HUDEP-2 (cell line): Measurements from ENCODE around the gene HEPH.
"Not testable (repeated sequence)": the region's sequence is repeated elsewhere in the genome, so short reads cannot be mapped to it uniquely, and the experiment has no call there.

Experiments
- DNase-seq, 76 experiments: peaks; one replicate each; lab custom pipeline; 2025; ENCODE audit not compliant: unreplicated experiment in 76 of 76; lab: John Stamatoyannopoulos, UW

HEPH gene, protein sequence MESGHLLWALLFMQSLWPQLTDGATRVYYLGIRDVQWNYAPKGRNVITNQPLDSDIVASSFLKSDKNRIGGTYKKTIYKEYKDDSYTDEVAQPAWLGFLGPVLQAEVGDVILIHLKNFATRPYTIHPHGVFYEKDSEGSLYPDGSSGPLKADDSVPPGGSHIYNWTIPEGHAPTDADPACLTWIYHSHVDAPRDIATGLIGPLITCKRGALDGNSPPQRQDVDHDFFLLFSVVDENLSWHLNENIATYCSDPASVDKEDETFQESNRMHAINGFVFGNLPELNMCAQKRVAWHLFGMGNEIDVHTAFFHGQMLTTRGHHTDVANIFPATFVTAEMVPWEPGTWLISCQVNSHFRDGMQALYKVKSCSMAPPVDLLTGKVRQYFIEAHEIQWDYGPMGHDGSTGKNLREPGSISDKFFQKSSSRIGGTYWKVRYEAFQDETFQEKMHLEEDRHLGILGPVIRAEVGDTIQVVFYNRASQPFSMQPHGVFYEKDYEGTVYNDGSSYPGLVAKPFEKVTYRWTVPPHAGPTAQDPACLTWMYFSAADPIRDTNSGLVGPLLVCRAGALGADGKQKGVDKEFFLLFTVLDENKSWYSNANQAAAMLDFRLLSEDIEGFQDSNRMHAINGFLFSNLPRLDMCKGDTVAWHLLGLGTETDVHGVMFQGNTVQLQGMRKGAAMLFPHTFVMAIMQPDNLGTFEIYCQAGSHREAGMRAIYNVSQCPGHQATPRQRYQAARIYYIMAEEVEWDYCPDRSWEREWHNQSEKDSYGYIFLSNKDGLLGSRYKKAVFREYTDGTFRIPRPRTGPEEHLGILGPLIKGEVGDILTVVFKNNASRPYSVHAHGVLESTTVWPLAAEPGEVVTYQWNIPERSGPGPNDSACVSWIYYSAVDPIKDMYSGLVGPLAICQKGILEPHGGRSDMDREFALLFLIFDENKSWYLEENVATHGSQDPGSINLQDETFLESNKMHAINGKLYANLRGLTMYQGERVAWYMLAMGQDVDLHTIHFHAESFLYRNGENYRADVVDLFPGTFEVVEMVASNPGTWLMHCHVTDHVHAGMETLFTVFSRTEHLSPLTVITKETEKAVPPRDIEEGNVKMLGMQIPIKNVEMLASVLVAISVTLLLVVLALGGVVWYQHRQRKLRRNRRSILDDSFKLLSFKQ

DNA sequence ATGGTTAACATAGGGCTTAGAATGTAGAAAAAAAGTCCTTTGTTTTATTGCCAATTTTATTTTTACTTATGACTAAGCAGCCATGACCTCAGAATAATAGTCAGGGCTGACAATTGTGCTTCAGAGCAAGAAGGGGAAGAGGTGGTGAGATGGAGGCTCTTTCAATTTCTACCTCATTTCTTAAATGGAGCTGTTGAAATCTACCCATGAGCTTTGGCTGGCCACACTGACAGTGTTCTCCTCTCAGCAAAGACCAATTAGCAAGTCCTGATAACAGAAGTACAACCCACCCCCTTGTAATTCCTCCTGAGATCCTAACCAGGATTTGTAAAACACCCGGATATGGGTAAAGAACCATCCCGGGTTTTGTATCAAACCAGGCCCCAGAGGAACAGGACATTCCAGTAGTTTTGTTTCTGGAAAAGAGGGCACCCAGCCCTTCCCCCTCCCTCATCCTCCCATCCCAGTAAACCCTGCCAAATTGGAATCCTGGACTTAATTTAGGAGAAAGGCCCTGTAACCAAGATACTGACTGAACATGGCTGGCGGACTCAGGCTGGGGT, at the start of gene HEPH:
Gene HEPH (plus strand): TSS at position 399 of the 563 bp plus-strand sequence. CDS start 6,324 bp downstream, outside the sequence.
- no peak for DNase-seq

DNA sequence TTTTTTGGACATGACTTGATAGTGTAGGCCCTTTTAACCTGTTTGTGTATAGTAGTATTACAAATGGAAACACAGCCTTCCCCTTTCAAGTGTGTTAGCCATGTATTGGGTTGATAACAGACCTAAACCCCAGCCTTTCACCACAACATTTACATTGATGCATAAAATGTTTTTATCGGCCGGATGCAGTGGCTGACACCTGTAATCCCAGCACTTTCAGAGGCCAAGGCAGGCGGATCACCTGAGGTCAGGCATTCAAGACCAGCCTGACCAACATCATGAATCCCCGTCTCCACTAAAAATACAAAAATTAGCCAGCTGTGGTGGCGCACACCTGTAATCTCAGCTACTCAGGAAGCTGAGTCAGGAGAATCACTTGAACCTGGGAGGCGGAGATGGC, 45.3 kb upstream of the HEPH start:
- DNase-seq = not testable (repeated sequence)

DNA sequence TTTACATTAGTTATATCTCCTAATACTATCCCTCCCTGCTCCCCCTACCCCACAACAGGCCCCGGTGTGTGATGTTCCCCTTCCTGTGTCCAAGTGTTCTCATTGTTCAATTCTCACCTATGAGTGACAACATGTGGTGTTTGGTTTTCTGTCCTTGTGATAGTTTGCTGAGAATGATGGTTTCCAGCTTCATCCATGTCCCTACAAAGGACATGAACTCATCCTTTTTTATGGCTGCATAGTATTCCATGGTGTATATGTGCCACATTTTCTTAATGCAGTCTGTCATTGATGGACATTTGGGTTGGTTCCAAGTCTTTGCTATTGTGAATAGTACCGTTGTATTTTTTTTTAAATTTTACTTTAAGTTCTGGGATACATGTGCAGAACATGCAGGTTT, 42.7 kb upstream of the HEPH start:
- DNase-seq = not testable (repeated sequence)

DNA sequence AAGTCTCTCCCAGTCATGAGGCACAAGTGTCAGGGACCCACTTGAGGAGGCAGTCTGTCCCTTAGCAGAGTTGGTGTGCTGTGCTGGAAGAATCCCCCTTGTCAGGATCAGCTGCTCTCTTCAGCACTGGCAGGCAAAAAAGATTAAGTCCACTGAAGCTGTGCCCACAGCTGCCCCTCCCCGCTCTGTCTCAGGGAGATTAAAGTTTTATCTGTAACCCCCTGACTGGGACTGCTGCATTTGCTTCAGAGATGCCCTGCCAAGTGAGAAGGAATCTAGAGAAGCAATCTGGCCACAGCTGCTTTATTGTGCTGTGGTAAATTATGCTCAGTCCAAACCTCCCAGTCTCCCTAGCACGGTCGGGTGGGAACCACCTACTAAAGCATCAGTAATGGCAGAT, 37.4 kb upstream of the HEPH start:
- DNase-seq = peak in 70 of 76 experiments; percentile 0 to 78 (median 39)

DNA sequence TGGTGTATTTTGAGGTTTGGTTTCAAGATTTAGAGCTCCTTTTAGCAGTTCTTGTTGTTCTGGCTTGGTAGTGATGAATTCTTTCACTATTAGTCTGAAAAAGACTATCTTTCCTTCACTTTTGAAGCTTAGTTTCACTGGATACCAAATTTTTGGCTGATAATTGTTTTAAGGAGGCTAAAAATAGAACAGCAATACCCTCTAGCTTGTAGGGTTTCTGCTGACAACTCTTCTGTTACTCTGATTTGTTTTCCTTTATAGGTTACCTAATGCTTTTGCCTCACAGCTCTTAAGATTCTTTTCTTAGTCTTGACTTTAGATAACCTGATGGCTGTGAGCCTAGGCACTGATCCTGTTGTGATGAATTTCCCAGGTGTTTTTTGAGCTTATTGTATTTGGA, 33.6 kb upstream of the HEPH start:
- no peak for DNase-seq

DNA sequence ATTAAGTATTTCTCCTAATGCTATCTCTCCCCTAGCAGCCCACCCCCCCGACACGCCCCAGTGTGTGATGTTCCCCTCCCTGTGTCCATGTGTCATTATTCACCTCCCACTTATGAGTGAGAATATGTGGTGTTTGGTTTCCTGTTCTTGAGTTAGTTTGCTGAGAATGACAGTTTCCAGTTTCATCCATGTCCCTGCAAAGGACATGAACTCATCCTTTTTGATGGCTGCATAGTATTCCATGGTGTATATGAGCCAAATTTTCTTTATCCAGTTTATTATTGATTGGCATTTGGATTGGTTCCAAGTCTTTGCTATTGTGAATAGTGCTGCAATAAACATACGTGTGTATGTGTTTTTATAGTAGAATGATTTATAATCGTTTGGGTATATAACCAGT, 28.8 kb upstream of the HEPH start:
- not testable (repeated sequence) for DNase-seq

DNA sequence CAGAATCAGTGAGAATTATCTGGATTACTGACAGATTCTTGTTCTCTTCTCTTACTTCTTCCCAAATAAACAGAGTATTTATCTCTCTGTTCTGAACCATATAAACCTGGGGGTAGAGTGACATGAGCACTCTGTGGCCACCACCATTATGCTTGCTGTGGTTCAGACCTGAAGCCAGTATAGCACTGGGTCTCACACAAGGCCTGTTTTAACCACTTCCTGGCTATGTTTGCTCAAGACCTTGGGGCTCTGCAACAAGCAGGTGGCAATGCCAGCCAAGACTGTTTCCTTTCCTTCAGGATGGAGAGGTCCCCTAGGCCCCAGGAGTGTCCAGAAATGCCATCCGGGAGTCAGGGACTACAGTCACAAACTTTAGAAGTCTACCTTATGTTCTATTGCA, 21.7 kb upstream of the HEPH start:
- DNase-seq = no peak

DNA sequence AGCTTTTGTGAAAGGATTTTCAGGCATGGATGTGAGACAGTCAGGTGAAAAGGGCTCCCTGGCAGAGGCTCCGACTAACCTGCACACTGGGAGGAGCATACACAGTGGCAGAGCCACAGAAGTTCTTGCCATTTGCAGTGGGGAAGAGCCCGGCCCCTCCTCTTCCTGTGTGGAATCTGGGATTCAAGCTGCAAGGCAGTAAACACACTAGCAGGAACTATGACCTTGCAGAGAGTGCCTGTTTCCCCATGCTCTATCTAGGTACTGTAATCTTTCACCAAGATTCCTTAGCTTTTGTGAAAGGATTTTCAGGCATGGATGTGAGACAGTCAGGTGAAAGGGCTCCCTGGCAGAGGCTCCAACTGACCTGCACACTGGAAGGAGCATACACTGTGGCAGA, 19.8 kb upstream of the HEPH start:
- no peak for DNase-seq

DNA sequence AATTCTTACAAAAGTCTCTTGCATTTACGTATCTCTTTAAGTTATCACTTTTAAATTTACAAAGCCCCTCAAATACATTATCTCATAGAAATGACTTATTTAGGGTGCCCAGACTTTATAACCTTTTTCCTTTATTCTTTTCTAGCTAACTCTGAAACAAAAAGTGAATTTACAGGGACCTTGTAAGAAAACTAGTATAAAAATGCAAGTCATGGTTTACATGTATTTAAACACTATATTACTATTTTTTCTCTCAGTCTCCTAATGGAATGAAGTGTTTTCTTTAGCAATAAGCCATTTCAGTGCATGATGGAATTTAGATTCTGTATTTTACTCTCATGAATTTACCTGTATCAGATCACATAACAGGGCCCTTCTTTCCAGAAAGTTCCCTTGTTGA, 14.5 kb upstream of the HEPH start:
- no peak for DNase-seq

DNA sequence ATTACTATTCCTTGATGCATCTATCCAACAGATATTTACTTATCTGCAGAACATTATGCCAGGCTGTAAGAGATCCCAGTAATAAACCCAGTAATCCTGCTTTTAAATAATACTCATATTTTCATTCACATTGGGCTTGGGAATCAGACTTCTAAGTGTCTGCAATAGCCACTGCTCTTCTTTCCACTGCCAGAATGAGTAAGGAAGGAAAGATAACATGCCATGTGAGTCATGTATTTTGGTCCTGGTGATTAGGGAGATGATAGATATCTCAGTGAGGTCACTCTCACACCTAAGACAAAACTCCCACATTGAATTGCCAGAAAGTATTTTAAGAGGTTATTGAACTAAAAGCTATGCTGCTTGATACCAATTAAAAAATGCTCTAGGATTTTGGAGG, 13.9 kb upstream of the HEPH start:
- peak in 6 of 76 experiments; percentile 0 to 22 (median 5) for DNase-seq

DNA sequence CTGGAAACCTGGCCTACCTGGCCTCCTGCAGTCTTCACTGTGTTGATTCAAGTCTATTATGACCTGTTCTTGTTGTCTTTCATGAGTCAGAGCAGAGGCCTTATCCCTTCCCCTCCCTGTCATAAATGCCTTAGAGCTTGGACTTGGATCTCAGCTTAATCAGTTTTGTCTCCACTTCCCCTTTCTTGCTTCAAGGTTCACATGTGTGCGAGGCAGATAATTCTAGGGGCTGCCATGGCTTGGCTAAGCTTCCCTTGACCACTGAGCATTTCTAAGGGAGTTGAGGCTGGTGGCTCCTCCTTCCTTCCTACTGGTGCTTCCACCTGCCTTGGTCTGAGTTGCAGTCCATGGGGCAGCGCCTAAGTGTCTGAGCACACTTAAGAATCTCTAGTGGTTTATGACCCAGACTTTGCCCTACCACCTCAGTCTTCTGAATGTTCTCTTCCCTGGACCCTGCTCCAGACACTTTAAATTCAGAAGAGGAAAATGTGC, 1.7 kb upstream of the HEPH start:
- DNase-seq = peak in 66 of 76 experiments; percentile 0 to 80 (median 34)

DNA sequence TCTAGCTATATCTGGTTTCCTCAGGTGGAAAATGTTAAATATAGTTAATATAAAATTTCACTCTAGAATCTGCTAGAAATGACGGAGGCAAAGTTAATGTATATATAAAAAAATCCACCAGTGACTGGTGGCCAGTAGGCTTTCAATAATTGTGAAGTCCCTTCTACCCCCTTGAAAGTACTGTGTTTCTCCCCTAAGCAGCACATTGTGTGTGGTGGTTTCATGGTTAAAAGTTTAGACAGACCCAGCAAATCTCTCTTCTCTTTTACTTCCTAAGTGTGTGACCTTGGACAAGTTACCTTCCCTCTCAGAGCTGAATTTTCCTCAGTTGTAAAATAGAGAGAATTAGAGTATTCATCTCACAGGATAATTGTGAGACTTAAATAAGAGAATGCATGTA, 600 bp upstream of the HEPH start:
- DNase-seq = no peak

DNA sequence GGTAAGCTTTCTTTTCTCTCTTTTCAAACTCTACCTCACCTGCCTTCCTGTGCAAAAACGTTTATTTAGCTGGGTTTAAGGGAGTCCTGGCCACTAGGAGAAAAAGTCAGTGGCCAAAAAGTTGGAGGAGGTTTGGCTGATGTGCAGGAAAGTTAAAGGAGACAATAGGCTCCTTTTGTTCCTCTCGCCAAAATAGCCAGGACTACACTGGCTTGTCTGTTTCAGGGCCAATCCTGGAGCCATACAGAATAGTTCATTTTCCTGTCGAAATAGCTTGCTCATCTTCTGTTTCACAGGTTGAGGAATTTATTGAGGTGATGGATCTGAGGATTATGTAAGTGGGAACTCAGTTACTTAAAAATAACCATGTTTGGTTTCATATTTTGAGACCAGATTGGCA, 423 bp downstream of the HEPH start:
- no peak for DNase-seq

DNA sequence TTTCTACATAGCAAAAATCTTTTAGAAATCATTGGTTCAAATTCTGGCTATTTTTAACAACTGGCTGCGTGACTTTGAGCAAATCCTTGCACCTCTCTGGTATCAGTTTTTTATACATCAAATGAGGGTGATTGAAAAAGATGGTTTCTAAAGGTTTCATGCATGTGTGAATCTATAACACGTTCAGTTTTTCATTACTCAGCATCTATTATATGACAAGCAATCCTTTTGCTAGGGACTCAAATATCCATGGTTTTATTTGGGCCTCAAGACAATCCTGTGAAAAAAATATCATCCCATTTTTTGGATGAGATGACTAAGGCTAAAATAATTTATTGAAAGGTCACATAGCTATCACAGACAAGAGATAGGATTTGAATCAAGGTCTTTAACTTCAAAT, 884 bp downstream of the HEPH start:
- no peak for DNase-seq

DNA sequence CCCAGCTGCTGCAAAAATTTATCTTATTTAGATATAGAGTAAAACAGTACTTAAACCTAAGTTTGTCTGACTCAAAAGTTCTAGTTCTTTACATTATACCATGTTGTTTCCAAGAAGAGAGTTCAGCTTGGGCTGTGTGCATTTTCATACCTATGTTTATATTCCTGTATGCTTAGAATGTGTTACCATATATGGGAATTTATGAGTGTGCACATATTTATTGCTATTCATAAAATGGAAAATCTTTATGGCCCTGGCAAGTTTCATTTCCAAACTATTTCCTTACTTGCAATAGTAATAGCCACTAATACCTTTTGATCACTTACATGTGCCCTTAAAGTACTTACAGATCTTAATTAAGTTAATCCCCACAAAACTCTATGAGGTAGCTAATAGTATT, 2.6 kb downstream of the HEPH start:
- no peak for DNase-seq

DNA sequence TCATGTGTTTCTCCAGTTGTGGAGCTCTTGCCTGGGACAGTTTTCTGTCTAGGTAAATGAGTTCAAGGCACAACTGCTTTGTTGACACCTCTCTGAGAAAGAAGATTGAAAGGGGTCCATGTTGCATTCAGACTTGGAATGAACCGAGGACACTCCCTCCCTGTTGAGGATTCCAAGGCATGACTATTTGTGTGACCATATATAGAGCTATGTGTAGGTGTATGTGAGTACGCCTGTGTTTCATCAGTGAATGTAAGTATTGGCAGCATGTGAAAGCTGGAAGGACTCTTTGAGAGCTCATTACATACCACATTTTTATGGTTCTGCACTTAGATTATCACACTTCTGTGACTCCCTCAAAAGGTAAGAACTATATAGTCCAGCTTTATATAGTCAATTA, 3.4 kb downstream of the HEPH start:
- no peak for DNase-seq

DNA sequence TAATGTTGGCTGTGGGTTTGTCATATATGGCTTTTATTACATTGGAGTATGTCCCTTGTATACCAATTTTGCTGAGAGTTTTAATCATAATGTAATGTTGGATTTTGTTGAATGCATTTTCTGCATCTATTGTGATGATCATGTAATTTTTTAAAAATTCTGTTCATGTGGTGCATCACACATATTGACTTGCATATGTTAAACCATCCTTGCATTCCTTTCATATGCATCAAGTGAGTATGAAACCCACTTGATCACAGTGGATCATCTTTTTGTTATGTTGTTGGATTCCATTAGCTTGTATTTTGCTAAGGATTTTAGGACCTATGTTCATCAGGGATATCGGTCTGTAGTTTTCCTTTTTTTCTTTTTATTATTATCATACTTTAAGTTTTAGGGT, 12.1 kb downstream of the HEPH start:
- DNase-seq = no peak

DNA sequence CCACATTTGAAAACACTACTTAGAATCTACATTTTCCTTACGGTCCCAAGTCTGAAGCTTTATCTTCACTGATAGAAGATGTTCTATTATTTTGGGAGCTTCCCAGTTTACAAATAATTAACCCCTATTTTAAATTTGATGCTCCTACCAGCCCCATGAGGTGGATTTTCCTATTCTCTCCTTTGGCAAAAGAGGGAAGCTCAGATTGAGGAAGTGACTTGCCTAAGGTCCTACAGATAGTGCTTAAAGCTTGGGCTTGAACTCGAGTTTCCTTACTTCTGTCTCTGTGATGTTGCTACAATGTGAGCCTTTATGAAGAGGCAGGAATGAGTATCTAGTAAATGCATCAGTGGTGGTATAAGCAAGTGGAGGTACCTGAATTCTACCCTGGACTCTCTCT, 27.5 kb downstream of the HEPH start:
- no peak for DNase-seq

DNA sequence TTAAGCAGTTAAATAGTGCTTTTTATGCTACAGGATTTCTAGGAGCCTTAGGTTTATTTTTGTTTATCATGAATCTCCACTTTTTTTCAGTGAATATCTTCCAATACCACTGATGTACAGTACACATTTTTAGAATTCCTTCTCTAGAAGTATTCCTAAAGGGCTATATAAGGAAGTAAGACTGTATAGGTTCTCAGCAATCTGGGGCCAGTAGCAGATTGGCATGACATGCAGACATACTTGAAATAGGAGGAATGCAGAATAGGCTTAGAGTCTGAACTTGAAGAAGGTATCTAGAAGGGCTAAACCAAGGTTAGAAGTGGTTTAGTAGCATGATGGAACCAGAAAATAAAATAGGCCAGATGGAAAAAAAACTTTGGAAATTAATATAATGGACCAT, 29.8 kb downstream of the HEPH start:
- no peak for DNase-seq

DNA sequence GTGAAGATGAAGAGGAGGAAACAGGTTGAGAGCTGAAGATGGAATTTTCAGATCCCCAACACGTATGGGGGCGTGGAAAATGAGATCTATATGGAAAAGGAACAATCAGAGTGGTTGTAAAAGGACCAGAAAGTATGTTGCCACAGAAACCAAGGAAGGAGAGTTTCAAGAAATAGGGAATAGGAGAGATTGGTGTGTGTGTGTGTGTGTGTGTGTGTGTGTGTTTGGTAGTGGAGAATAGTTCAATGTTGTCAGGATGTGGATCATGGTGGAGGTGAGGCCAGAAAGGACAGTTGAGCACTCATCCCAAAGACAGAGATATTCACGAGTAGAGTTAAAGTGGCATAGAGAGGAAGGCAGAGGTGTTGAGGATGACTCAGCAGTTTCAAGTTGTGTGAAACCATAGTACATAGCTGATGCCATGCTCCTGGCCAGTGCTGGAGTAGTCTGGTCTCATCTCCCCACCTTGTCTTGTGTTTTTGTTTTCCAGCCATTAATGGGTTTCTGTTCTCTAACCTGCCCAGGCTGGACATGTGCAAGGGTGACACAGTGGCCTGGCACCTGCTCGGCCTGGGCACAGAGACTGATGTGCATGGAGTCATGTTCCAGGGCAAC, 36.1 kb downstream of the HEPH start:
- DNase-seq = peak in 2 of 76 experiments; percentile 0
